DOHH2 (cell line): ENCODE measurements around the gene MYO1D.

ENCODE experiments used
- EZH2phosphoT487 ChIP-seq: fragments of 200-600 bp; sonication (generic); IDR thresholded peaks from 2 replicates; pipeline ENCODE4 v1.6.1; 2017; ENCODE audit warnings: borderline replicate concordance, mild to moderate bottlenecking, antibody characterized with exemption, low read length, moderate library complexity, mixed read lengths
- TF ChIP-seq, protein P1 (sequence below): fragments of 200-600 bp; sonication (generic); IDR thresholded peaks from one replicate; pipeline ENCODE4 v1.5.1; 2014; ENCODE audit warnings: antibody characterized with exemption, mild to moderate bottlenecking, low read depth, low read length; ENCODE audit not compliant: poor library complexity, severe bottlenecking

DNA sequence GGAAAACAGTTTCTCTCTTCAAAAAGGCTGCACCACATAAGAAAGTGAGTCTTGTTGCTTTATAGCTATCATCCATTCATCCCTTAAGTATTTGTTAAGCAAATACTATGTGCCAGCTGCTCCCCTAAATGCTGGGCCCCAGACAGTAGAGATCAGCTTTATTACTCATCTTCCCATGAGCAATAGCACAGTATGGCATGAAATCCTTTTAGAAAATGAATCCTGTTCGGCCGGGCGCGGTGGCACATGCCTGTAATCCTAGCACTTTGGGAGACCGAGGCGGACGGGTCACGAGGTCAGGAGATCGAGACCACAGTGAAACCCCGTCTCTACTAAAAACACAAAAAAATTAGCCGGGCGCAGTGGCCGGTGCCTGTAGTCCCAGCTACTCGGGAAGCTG lies 99.5 kb downstream of the MYO1D start:
- TF ChIP-seq, protein P1, sequence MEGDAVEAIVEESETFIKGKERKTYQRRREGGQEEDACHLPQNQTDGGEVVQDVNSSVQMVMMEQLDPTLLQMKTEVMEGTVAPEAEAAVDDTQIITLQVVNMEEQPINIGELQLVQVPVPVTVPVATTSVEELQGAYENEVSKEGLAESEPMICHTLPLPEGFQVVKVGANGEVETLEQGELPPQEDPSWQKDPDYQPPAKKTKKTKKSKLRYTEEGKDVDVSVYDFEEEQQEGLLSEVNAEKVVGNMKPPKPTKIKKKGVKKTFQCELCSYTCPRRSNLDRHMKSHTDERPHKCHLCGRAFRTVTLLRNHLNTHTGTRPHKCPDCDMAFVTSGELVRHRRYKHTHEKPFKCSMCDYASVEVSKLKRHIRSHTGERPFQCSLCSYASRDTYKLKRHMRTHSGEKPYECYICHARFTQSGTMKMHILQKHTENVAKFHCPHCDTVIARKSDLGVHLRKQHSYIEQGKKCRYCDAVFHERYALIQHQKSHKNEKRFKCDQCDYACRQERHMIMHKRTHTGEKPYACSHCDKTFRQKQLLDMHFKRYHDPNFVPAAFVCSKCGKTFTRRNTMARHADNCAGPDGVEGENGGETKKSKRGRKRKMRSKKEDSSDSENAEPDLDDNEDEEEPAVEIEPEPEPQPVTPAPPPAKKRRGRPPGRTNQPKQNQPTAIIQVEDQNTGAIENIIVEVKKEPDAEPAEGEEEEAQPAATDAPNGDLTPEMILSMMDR = no peak
- TF ChIP-seq EZH2phosphoT487 = no peak
